ENCODE measurements around the gene TPM1. TPM values are rescaled to one million over a fixed set of nuclear protein-coding genes. Genes with fewer than 3 reads are reported as not detected.

TPM1 gene
- total RNA-seq, 4 donors from 2014 or later, result 181 to 611 (median 293) TPM

DNA sequence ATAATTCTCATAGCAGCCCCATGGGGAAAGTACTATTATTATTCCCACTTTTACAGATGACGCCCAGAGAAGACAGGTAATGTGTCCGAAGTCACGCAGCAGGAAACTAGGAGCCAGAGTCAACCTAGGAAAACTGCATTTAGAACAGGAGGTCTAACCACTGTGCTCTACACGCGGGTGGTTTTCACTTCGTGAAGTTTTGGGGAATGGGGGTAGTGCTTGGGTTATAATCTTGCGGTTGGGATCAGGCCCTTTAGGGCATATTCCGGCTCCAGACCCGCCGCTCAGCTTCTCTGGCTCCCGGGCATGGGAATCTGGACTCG is 5.2 kb downstream of the TPM1 start:
- TF ChIP-seq, protein P1, sequence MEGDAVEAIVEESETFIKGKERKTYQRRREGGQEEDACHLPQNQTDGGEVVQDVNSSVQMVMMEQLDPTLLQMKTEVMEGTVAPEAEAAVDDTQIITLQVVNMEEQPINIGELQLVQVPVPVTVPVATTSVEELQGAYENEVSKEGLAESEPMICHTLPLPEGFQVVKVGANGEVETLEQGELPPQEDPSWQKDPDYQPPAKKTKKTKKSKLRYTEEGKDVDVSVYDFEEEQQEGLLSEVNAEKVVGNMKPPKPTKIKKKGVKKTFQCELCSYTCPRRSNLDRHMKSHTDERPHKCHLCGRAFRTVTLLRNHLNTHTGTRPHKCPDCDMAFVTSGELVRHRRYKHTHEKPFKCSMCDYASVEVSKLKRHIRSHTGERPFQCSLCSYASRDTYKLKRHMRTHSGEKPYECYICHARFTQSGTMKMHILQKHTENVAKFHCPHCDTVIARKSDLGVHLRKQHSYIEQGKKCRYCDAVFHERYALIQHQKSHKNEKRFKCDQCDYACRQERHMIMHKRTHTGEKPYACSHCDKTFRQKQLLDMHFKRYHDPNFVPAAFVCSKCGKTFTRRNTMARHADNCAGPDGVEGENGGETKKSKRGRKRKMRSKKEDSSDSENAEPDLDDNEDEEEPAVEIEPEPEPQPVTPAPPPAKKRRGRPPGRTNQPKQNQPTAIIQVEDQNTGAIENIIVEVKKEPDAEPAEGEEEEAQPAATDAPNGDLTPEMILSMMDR (IDR thresholded peaks at IDR 0.05; ENCODE audit: low read depth), result no peak

DNA sequence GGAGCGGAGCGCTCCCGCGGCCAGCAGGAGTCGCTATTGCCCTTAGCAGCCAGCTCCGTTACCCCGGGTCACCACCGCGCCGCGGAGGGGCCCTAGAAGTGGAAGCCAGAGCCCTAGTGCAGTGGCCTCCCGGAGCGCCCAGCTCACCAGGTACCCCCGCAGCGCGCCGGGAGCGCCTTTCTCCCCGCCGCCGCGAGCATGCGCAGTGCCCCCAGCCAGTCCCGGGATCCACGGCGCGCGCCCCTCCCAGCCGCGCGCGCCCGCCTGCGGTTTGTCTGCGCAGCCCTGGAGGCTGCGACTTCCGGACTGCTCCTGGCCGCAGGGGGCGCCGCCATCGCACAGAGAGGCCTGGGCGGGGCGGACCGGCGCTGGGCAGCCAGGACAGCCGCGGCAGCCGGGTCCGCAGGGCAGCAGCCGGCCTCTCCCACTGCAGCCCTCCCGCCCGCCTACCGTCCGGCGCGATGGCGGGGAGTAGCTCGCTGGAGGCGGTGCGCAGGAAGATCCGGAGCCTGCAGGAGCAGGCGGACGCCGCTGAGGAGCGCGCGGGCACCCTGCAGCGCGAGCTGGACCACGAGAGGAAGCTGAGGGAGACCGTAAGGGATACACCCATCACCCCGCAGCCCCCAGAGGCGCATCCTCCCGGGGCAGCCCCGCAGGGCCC is 5.7 kb downstream of the TPM1 start:
- TF ChIP-seq, protein P1 (IDR thresholded peaks at IDR 0.05; ENCODE audit: low read depth), result no peak

DNA sequence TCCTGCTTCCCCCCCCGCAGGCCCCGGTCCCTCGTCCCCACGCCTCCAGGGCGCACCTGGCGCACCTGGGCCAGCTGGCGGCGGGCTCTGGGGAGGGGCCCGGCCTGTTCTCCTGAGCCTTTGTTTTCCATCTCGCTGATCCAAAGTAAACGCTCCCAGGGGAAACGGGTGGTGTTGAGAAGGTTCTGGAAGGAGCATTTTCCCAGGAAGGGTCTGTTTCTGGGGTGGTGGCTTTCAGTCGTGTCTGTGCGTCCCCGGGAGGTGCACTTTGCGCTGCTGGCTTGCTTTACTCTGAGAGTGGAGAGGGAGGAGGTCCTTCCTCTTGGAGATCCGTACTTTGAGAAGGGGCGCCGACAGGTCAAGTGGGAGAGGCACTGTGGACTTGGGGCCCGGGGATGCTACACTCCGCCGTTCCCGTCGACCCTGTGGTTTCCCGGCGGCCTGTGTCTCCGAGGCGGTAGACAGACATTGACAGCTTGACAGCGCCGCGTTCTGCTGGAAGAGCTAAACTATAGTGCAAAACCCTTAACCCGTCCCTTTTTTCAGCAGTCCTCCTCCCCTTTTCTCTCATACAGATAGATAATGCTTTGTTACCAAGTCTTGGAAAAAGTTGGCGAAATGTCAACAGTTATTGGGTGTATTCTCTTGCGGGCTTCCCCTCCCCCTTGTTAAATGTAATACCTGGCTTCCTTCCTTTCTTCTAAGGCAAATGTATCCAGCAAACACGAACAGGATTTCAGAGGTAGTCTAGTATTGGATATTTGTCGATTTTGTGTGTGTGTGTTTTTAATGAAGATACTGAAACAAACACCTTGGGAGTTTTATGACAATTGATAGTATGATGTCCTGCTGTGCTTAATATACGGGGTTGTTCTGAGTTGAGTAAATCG is 6.5 kb downstream of the TPM1 start:
- TF ChIP-seq, protein P1 (IDR thresholded peaks at IDR 0.05; ENCODE audit: low read depth), result no peak

DNA sequence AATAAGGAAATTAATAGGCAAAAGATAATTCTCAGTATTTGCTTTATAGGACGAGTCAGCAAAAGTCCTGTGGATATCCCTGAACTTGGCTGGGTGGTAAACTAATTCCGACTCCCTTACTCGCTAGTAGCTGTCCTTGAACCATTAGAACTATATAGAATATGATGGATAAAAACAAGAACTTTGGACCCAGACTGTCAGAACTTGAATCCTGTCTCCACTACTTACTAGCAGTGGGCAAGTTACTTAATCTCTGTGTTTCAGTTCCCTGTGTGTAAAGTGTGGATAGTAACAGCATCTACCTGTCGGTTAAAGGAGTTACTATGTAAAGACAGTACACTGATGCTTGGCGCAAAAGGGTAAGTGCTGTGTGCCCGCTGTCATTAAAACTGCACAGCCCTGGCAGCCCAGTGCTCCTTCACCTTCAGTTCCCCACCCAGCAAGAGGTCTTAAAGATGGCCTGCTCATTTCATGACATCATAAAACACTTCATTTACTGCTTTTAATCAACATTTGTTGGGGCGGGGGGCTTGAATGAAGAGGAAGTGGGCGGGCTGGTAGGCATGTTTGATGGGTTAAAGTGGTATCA is 7.3 kb downstream of the TPM1 start:
- TF ChIP-seq, protein P1 (IDR thresholded peaks at IDR 0.05; ENCODE audit: low read depth), result no peak

DNA sequence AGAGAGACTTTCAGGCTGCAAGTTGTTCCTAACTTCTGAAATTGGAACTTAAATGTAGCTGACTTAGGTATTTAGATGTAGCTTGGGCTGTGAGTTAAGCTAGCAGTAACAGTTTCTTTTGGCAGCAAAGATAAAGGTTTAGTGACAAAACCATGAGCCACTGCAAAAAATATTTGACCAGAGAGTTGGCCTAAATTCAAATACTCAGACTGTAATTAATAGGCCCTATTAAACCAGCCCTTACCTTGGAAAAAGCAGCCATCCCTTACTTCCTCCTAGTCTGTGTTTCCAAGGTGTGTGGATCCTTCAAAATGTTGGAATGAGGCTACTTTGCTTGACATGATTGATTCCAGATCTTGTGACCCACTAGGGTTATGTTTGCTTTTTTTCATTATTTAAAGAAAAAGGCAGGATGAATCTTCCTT is 8.2 kb downstream of the TPM1 start:
- TF ChIP-seq, protein P1 (IDR thresholded peaks at IDR 0.05; ENCODE audit: low read depth), result no peak

DNA sequence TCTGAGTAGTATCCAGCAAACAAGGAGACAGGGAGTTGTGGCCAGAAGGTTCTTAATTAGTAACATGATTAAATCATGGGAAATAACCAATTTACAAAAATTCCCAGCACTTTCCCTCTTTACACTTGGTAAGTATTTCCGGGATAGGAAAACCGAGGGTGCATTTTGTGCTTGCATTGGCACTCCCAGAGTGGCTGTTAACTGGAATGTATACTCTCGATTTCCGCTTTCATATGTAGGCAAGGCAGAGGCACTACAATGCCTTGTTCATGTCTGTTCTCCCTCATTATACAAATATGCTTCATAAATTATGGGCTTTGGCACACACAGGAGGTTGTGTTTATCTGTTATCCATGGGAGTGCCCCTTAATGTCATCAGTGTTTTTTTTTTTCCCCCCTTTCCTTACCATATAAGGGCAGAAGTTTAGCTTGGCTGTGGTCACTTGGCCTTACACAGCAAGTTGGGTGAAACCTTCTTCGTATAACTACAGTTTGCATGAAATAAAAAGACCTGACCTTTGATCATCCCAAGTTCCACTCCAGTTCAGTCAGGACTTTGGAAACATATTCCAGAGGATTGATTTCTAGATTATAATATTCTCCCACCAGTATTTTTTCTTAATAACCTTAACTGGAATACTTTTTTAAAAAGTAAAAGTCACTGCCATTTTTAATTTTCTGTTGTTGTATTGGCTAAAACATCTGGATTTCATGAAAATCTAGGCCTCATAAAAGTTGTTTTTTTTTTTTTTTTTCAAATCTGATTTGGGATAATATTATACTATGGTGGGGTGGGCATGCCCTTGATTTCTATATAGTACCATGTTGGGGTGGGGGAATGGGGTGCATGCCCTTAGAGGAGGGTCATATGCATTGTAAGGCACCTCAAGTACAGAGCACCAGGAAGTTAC is 8.9 kb downstream of the TPM1 start:
- TF ChIP-seq, protein P1 (IDR thresholded peaks at IDR 0.05; ENCODE audit: low read depth), result no peak
